Measurements from ENCODE around the gene DDC.
"Not testable (repeated sequence)": the region's sequence is repeated elsewhere in the genome, so short reads cannot be mapped to it uniquely, and the experiment has no call there.

DDC gene

DNA sequence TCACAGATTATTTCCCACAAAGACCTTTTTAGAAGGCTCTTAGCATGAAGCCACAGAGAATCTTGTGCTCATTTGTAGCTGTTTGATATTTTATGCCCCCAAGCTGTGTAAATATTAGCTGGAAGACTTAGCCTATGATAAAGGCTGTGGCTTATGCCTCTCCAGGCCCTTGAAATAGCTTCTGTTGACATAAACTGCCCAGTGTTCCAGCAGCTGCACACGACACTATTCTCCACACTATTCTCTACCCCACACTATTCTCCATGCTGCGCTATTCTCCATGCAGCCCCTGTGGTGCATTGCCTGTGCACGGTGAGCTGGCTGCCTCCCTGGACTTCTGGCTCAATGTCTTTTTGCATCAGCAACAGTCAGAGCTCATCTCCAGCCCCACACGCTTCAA, 13.1 kb downstream of the DDC start:
- H4K20me1 ChIP-seq = no peaks in the 10 kb centered on the region; a peak in 2 of 22 replicates
- TF ChIP-seq Cebpa-rat (IDR thresholded peaks at IDR 0.05) = no peak
- H3K27ac ChIP-seq = no peak overlapping the region
- no peak overlapping the region for H3K4me2 ChIP-seq
- H3K27me3 ChIP-seq = no peaks in the 10 kb centered on the region
- H3K4me3 ChIP-seq = no peak overlapping the region
- H3K36me3 ChIP-seq = no peaks in the 10 kb centered on the region
- no peaks in the 10 kb centered on the region for H3K9me3 ChIP-seq (replicated peaks in 1 of 11)
- no peak overlapping the region for H3K9ac ChIP-seq
- H3K4me1 ChIP-seq = no peaks in the 10 kb centered on the region

DNA sequence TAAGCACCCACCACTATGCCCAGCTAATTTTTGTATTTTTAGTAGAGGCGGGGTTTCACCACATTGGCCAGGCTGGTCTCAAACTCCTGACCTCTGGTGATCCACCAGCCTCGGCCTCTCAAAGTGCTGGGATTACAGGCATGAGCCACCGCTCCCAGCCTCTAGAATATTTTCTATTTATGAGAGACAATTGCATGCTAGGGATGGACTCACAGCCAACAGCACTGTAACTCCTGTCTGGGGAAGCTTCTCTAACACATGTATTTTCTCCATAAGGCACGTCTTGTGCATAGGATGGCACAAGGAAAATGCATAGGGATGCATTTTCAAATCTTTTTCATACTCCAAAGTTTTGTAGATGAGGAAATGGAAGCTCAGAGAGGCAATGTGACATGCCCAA, 19.6 kb downstream of the DDC start:
- H3K4me3 ChIP-seq; H4K20me1 ChIP-seq; H3K36me3 ChIP-seq; H3K27me3 ChIP-seq; H3K4me1 ChIP-seq; H3K4me2 ChIP-seq; H3K27ac ChIP-seq; H3K9me3 ChIP-seq (replicated peaks in 1 of 11); H3K9ac ChIP-seq: not testable (repeated sequence)

DNA sequence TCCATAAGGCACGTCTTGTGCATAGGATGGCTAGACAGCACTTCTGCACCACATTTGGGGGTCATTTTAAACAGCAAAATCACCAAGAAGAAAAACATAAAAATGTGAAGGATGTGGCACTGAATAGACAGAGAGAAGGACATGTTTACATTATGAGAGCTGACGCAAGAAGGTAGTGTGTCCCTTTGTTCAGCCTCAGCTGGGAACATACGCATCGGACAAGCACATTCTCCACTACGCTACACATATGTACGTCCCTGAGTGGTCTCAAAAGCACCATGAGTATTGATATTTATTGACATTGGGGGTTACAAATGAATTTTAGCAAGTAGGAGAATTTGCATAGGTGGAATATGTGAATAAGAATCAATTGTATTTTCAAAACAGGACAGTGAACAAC, 20.2 kb downstream of the DDC start:
- Histone ChIP-seq H3K27ac (no peak overlapping the region), H3K27me3 (no peaks in the 10 kb centered on the region), H3K4me3 (no peak overlapping the region), H3K9me3 (replicated peaks in 1 of 11) (no peaks in the 10 kb centered on the region), H3K36me3 (no peaks in the 10 kb centered on the region), H3K4me1 (peaks cover 0 to 6% (median 0%) of the 10 kb centered on the region in 10 experiments; a peak in 2 of 20 replicates), H3K9ac (no peak overlapping the region), H4K20me1 (no peaks in the 10 kb centered on the region), H3K4me2 (no peak overlapping the region)
- no peak for TF ChIP-seq Cebpa-rat (IDR thresholded peaks at IDR 0.05)

DNA sequence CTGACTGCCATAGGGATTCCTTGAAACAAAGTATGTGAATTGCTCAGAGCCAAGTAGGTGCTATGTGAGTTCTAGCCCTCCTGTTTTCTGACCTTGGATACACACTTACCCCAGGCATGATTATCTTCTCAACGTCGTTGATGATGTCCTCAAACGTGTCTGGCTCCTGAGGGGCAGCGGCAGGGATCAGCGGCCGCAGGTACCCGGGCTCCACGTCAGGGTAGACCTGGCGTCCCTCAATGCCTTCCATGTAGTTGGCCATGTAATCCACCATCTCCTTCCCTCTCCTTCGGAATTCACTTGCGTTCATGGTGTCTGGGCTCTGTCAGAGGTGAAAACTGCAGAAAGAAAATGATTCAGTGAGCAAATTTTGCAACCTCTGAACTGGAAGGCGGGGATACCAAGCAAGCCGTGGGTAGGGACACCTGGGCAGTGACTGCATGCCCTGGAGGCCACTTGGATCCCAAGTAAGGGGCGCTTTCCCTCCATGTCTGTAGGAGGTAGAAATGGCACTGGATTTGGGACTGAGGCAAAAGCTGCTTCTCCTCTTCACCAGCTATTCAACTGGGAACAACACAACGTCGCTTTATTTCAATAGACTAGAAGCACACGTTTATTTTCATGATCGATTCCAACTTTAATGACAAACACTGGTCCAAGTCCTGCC, 21.3 kb downstream of the DDC start:
- TF ChIP-seq Cebpa-rat (IDR thresholded peaks at IDR 0.05) = no peak
- no peak overlapping the region for H3K27ac ChIP-seq
- H3K4me2 ChIP-seq = no peak overlapping the region
- H3K27me3 ChIP-seq = no peaks in the 10 kb centered on the region
- H3K9ac ChIP-seq = no peak overlapping the region
- H3K36me3 ChIP-seq = no peaks in the 10 kb centered on the region
- no peaks in the 10 kb centered on the region for H4K20me1 ChIP-seq
- no peak overlapping the region for H3K4me3 ChIP-seq
- peaks cover 0 to 6% (median 0%) of the 10 kb centered on the region in 10 experiments; a peak in 2 of 20 replicates for H3K4me1 ChIP-seq
- H3K9me3 ChIP-seq (replicated peaks in 1 of 11) = no peaks in the 10 kb centered on the region

DNA sequence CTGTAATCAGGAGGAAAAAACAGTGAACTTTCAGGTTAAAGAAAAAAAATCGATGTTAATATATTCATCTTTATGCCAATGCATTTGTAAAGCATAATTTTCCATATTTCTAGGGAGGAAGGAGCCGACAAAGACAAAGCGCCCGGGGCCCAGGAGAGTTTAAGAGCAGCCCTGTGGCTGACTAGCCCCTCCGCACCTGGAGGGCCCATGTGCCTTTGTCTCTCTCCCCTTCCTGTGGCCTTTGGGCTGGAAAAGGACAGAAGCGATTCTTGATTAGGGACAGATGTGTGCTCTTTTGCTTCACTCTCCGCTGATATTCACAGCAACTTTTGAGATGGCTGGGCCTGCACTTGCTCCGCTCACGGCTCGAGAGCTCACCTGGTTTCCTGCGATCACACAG, 23.1 kb downstream of the DDC start:
- Histone ChIP-seq H3K4me3 (no peak overlapping the region), H3K36me3 (no peaks in the 10 kb centered on the region), H3K4me2 (no peak overlapping the region), H4K20me1 (no peaks in the 10 kb centered on the region), H3K27ac (no peak overlapping the region), H3K27me3 (no peaks in the 10 kb centered on the region), H3K4me1 (peaks cover 0 to 6% (median 0%) of the 10 kb centered on the region in 10 experiments; a peak in 2 of 20 replicates), H3K9me3 (replicated peaks in 1 of 11) (no peaks in the 10 kb centered on the region), H3K9ac (no peak overlapping the region)
- no peak for TF ChIP-seq Cebpa-rat (IDR thresholded peaks at IDR 0.05)

DNA sequence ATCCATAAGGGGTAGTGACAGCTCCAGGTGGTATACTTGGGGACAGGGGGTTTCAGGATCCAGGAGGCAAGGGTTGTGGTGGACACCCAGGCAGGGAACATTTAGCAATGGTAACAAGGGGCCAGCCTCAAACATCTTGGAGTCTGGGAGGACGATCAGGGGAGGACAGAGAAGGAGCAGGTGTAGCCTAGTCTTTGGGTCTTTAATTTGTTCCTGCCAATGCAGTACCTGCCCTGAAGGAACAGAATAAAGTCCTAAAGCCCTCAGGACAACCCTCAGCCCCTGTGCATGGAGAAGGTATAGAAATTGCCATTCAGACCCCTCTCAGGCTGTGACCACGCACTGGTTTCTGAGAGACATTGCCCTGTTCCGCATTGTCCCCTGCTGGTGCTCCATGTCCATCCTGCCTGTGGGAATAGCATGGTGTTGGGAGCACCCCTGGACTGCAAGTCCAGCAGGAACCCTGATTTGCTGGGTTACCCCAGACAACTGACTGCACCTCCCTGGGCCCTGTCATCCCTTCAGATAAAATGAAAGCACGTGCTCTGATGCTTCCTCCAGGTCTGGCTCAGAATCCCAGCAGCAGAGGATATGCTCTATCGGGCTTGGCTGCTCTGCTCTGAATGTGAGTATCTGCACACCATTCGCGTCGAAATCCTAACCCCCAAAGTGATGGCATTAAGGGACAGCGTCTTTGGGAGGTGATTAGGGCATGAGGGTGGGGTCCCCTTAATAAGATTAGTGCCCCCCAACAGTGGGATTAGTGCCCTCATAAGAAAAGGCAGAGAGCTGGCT, 24.2 kb downstream of the DDC start:
- H3K4me1 ChIP-seq = no peaks in the 10 kb centered on the region
- H3K27me3 ChIP-seq = no peaks in the 10 kb centered on the region
- H4K20me1 ChIP-seq = no peaks in the 10 kb centered on the region
- H3K9me3 ChIP-seq (replicated peaks in 1 of 11) = no peaks in the 10 kb centered on the region
- H3K9ac ChIP-seq = no peak overlapping the region
- H3K36me3 ChIP-seq = no peaks in the 10 kb centered on the region
- no peak for TF ChIP-seq Cebpa-rat (IDR thresholded peaks at IDR 0.05)
- H3K4me2 ChIP-seq = no peak overlapping the region
- no peak overlapping the region for H3K4me3 ChIP-seq
- H3K27ac ChIP-seq = no peak overlapping the region

DNA sequence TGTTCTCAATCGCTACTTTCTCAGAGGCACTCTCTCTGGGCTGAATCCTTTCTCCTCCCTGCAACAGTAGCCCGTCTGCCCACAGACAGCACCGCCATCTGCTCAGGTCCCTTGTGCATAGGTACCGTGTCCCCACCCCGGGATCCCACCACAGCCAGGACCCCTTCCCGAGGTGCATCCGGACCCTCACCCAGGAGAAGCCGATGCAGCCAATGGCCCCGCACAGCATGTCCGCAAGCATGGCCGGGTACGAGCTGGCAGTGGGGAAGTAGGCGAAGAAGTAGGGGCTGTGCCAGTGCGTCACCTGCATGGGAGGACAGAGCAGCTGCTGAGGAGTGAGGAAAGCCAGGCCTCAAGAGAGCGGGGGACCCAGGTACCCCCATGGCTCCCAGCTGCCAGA, 25.5 kb downstream of the DDC start:
- Histone ChIP-seq H3K4me1 (peaks cover 0 to 8% (median 3%) of the 10 kb centered on the region in 10 experiments; a peak in 10 of 20 replicates), H3K9me3 (replicated peaks in 1 of 11) (no peaks in the 10 kb centered on the region), H3K4me3 (no peak overlapping the region), H3K27me3 (no peaks in the 10 kb centered on the region), H3K36me3 (no peaks in the 10 kb centered on the region), H3K27ac (no peak overlapping the region), H4K20me1 (no peaks in the 10 kb centered on the region), H3K9ac (no peak overlapping the region), H3K4me2 (no peak overlapping the region)
- no peak for TF ChIP-seq Cebpa-rat (IDR thresholded peaks at IDR 0.05)

DNA sequence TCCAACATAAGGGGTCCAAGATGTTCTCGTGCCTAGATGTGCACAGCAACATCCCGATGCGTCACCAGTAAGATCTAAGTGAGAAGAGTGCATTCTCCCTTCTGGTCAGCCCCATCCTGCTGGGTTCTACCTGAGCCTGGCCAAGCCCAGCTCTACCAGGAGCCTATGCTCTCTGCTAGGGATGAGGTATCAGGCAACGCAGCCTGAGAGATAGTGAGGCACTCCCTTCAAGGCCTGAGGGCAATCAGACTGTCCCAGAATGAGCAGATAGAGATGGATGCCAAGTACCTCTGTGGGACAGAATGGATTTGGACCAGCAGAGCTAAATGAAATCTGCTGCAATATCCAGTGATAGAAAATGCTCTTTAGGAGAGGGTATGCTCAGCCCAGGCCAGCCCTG, 26.7 kb downstream of the DDC start:
- no peaks in the 10 kb centered on the region for H3K27me3 ChIP-seq
- H3K36me3 ChIP-seq = no peaks in the 10 kb centered on the region
- no peak overlapping the region for H3K4me2 ChIP-seq
- no peak overlapping the region for H3K4me3 ChIP-seq
- no peak overlapping the region for H3K9ac ChIP-seq
- H4K20me1 ChIP-seq = no peaks in the 10 kb centered on the region
- peaks cover 0 to 17% (median 5%) of the 10 kb centered on the region in 10 experiments; a peak in 10 of 20 replicates for H3K4me1 ChIP-seq
- TF ChIP-seq Cebpa-rat (IDR thresholded peaks at IDR 0.05) = no peak
- no peak overlapping the region for H3K27ac ChIP-seq
- no peaks in the 10 kb centered on the region for H3K9me3 ChIP-seq (replicated peaks in 1 of 11)

DNA sequence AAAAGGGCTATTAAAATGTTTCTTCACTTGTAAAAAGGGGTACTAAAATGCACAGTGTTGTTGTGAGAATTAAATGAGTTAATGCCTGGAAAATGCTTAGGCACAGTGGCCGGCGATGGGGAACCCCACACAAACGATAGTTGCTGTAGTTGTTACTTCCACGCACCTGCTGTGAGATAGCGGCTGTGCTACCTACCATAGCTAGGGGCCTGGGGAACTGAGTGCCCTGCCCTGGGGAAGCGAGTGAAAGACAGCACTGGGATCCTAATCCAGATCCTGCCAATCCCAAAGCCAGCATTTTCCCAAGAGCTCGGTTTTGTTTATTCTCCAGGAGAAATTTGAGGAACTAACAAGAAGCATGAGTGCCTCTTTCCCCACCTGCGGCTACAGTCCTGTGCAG, 27.8 kb downstream of the DDC start:
- H3K9me3 ChIP-seq (replicated peaks in 1 of 11) = no peaks in the 10 kb centered on the region
- H3K4me2 ChIP-seq = no peak overlapping the region
- no peaks in the 10 kb centered on the region for H4K20me1 ChIP-seq
- no peak overlapping the region for H3K9ac ChIP-seq
- peaks cover 0 to 17% (median 5%) of the 10 kb centered on the region in 10 experiments; a peak in 10 of 20 replicates for H3K4me1 ChIP-seq
- no peaks in the 10 kb centered on the region for H3K36me3 ChIP-seq
- no peaks in the 10 kb centered on the region for H3K27me3 ChIP-seq
- TF ChIP-seq Cebpa-rat (IDR thresholded peaks at IDR 0.05) = no peak
- H3K27ac ChIP-seq = no peak overlapping the region
- no peak overlapping the region for H3K4me3 ChIP-seq

DNA sequence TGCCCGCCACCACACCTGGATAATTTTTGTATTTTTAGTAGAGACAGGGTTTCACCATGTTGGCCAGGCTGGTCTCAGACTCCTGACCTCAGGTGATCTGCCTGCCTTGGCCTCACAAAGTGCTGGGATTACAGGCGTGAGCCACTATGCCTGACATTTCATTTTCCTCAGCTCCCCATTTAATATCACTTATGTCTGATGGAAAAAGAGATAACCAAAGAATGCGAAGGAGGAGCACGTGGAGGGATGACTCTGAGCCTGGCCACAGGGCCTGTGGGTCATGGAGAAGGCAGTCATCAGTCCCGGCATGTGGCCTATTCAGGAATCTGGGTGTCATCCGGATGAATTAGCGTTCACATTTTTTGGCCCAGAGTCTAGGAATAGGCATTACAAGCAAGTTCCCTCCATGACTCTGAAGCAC, 29.9 kb downstream of the DDC start:
- H3K27me3 ChIP-seq; H4K20me1 ChIP-seq; H3K9ac ChIP-seq; H3K4me3 ChIP-seq; H3K36me3 ChIP-seq; H3K9me3 ChIP-seq (replicated peaks in 1 of 11): not testable (repeated sequence)
- peaks cover 0 to 17% (median 5%) of the 10 kb centered on the region in 10 experiments; a peak in 10 of 20 replicates for H3K4me1 ChIP-seq
- peak overlapping the region in 5 of 11 experiments; percentile 14 to 69 (median 57); a peak in 7 of 22 replicates for H3K4me2 ChIP-seq
- H3K27ac ChIP-seq = peak overlapping the region in 3 of 11 experiments; percentile 20 to 35 (median 35); a peak in 5 of 22 replicates
